Choroid plexus epithelial cell (primary cell): ENCODE measurements around the gene TMEM35B.
"Not testable (repeated sequence)": the region's sequence is repeated elsewhere in the genome, so short reads cannot be mapped to it uniquely, and the experiment has no call there.

Experiments
- DNase-seq: peaks from one replicate; pipeline ENCODE4 v3.0.0-alpha.2; 2010; ENCODE audit warnings: low read depth
- H3K4me3 ChIP-seq: 2 replicates; pipeline ENCODE4 v1.5.1; 2011; ENCODE audit warnings: low read depth, mild to moderate bottlenecking, control low read depth, low read length, moderate library complexity
- TF ChIP-seq, protein P1 (sequence below): conservative IDR thresholded peaks from 2 replicates; pipeline ENCODE4 v1.5.1; 2011; ENCODE audit warnings: low read depth, mild to moderate bottlenecking, control low read depth, inconsistent platforms, low read length, moderate library complexity

Gene TMEM35B

DNA sequence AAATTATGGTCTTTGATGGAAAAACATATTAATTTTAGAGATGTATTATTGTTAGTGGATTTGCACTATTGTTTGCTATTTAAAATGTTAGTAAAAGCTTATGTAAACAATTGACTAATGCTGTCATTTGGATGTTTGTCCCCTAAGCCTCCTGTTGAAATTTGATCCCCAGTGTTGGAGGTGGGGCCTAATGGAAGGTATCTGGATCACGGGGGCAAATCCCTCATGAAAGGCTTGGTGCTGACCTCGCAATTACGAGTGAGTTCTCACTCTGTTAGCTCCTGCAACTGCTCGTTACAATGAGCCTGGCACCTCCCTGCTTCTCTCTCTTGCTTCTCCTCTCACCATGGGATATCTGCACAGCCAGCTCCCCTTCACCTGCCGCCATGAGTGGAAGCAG lies 14.3 kb downstream of the TMEM35B start:
- TF ChIP-seq, protein P1, sequence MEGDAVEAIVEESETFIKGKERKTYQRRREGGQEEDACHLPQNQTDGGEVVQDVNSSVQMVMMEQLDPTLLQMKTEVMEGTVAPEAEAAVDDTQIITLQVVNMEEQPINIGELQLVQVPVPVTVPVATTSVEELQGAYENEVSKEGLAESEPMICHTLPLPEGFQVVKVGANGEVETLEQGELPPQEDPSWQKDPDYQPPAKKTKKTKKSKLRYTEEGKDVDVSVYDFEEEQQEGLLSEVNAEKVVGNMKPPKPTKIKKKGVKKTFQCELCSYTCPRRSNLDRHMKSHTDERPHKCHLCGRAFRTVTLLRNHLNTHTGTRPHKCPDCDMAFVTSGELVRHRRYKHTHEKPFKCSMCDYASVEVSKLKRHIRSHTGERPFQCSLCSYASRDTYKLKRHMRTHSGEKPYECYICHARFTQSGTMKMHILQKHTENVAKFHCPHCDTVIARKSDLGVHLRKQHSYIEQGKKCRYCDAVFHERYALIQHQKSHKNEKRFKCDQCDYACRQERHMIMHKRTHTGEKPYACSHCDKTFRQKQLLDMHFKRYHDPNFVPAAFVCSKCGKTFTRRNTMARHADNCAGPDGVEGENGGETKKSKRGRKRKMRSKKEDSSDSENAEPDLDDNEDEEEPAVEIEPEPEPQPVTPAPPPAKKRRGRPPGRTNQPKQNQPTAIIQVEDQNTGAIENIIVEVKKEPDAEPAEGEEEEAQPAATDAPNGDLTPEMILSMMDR: no peak
- no peak for DNase-seq
- no peak overlapping the region for H3K4me3 ChIP-seq

DNA sequence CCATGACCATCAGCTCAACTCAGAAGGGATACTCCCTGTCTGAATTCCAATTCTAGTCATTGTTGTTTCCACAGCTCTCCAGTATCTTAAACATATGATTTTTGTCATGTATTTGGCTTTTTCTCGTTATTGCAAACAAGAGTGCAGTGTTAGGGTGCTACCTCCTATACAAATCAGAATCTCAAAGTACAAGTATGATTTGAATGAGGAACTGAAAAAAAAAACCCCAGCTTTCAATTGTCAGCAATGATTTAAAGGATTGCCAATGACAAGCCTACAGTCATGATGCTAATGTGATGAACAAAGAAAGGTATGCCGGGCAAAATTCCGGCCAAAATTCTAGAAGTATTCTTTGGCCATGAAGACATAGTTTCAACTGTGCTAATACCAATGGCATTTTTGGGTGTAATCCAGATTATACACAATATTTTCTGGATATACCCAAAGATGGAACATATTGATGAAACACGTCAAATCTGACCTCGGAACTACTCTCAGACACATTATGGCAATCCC lies 14.9 kb downstream of the TMEM35B start:
- no peak overlapping the region for H3K4me3 ChIP-seq
- no peak for DNase-seq
- TF ChIP-seq, protein P1: no peak

DNA sequence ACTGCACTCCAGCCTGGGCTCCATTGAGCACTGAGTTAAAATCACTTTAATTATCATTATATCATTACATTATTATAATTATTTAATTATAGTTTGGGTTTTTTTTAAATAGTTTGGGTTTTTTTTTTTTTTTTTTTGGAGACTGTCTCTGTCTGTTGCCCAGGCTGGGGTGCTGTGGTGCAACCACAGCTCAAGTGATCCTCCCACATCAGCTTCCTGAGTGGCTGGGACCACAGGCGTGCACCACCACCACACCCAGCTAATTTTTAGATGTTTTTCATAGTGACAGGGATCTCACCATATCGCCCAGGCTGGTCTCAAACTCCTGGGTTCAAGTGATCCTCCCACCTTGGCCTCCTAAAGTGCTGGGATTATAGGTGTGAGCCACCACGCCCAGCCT lies 16.9 kb downstream of the TMEM35B start:
- not testable (repeated sequence) for DNase-seq, H3K4me3 ChIP-seq

DNA sequence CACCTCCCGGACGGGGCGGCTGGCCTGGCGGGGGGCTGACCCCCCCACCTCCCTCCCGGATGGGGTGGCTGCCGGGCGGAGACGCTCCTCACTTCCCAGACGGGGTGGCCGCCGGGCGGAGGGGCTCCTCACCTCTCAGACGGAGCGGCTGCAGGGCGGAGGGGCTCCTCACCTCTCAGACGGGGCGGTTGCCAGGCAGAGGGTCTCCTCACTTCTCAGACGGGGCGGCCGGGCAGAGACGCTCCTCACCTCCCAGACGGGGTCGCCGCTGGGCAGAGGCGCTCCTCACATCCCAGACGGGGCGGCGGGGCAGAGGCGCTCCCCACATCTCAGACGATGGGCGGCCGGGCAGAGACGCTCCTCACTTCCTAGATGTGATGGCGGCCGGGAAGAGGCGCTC lies 17.5 kb downstream of the TMEM35B start:
- not testable (repeated sequence) for H3K4me3 ChIP-seq, DNase-seq

DNA sequence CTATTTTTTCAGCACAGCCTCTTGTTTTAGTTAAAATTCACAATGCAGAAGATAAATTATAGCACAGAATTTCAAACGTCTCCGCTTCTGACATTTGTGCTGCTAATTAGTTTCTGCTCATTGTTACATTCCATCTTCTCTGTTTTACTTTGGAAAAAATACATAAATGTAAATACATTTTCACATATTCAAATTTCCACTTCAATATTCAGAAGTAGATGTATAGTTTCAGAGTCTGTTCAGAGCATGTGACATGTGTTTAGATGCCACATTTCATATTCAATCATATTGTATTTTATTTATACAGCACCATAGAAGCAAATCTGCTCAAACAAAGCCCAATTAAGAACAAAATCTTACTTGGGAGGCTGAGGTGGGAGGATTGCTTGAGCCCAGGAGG lies 19.6 kb downstream of the TMEM35B start:
- DNase-seq: no peak
- no peak overlapping the region for H3K4me3 ChIP-seq
- TF ChIP-seq, protein P1: no peak

DNA sequence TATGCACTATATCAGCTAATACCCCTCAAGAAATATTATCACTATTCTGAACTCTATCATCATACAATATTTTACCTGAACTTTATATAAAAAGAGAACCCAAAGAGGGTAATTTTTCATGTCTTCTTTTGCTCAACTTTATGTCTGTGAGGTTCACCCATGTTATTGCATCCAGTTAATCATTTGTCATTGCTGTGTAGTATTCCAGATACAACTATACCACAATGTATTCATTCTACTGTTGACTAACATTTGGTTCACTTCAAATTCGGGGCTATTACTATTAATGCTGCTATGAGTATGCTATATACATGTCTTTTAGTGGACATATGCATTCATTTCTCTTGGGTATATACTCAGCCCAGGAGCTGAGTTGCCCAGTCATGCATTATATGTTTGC lies 34.7 kb downstream of the TMEM35B start:
- TF ChIP-seq, protein P1: no peak
- DNase-seq: no peak
- H3K4me3 ChIP-seq: no peak overlapping the region

DNA sequence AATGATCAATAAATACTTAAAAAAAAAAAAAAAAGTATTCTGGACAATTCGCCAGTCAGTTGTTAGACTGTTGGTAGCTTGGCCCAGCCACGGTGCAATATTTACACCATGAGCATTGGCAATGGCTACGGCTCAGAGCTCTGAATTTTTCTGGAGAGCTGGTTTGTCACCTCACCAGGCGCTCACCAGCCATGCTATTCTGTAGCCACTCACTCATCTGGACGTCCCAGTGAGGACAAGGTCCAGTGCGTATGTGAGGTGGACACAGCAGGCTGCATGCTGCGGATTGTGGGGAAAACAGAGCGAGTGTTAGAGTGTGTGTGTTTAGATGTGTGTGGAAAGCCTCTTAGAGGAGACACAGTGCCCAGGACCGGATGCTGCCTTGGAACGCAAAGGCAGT lies 36.4 kb downstream of the TMEM35B start:
- not testable (repeated sequence) for DNase-seq, H3K4me3 ChIP-seq

DNA sequence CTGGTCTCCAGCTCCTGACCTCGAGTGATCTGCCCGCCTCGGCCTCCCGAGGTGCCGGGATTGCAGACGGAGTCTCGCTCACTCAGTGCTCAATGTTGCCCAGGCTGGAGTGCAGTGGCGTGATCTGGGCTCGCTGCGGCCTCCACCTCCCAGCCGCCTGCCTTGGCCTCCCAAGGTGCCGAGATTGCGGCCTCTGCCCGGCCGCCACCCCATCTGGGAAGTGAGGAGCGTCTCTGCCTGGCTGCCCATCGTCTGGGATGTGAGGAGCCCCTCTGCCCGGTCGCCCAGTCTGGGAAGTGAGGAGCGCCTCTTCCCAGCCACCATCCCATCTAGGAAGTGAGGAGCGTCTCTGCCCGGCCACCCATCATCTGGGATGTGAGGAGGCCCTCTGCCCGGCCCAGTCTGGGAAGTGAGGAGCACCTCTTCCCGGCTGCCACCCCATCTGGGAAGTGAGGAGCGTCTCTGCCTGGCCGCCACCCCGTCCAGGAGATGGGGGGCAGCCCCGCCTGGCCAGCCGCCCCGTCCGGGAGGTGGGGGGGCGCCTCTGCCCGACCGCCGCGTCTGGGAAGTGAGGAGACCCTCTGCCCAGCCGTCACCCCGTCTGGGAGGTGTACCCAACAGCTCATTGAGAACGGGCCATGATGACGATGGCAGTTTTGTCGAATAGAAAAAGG lies 37.4 kb downstream of the TMEM35B start:
- H3K4me3 ChIP-seq, DNase-seq: not testable (repeated sequence)

DNA sequence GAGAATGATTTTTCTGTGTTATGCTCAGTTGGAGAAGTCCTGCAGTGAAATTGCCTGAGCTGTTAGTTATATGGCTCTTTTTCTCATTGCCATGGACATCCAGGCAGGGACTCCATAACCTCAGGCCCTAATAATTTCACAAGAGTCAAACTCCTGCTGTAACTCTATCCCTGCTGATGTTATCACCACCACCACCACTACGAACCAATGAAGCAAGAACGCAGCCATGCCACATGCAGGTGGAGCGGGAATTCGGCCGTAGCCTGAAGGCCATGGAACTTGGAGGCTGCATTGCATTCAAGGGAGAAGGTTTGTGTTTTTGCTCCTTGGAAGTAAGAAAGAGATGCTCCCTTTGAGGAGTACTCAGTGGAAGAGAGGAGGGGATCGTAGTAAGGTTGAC lies 38.9 kb downstream of the TMEM35B start:
- TF ChIP-seq, protein P1: no peak
- DNase-seq: no peak
- H3K4me3 ChIP-seq: no peak overlapping the region

DNA sequence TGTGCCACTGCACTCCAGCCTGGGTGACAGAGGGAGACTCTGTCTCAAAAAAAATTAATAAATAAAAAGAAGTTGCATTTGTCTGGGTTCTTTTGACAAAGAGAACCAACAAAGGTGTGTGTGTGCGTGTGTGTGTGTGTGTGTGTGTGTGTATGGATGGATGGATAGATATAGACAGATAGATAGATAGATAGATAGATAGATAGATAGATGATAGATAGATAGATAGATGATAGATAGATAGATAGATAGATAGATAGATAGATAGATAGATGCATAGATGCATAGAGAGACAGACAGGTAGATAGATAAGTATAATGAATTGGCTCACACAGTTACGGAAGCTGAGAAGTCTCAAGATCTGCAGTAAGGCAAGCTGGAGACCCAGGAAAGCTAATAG lies 43.3 kb downstream of the TMEM35B start:
- H3K4me3 ChIP-seq, DNase-seq: not testable (repeated sequence)
